ENCODE measurements around the gene TMED8. TPM values are rescaled to one million over a fixed set of nuclear protein-coding genes. Genes with fewer than 3 reads are reported as not detected.

Gene TMED8
- total and polyA plus RNA-seq, 7 donors: 1.8 to 15.3 (median 13.6) TPM

Other genes with a start within 250 kb of the TMED8 start
- 1 to 10 TPM in 2 of 4 donors, under 1 TPM in 2; 0.49 to 1.9 (median 1.0) TPM for gene ZDHHC22, start 235.3 kb downstream of the TMED8 start, total RNA-seq
- gene ZDHHC22, start 235.3 kb downstream of the TMED8 start, polyA plus RNA-seq: under 1 TPM in 1 of 3 donors, not detected in 2; 0.67 TPM
- gene TMEM63C, start 195.3 kb downstream of the TMED8 start, total RNA-seq: 1 to 10 TPM in 3 of 4 donors, under 1 TPM in 1; 0.28 to 2.1 (median 1.2) TPM
- 1 to 10 TPM; 1.8 to 6.5 (median 5.5) TPM for gene TMEM63C, start 195.3 kb downstream of the TMED8 start, polyA plus RNA-seq
- 1 to 10 TPM; 3.5 to 10.0 (median 9.5) TPM for gene NGB, start 105.9 kb downstream of the TMED8 start, total RNA-seq
- 1 to 10 TPM in 1 of 3 donors, not detected in 2; 1.9 TPM for gene NGB, start 105.9 kb downstream of the TMED8 start, polyA plus RNA-seq
- gene POMT2, start 56.2 kb downstream of the TMED8 start, total RNA-seq: 10 to 100 TPM; 10.5 to 21.0 (median 16.4) TPM
- gene POMT2, start 56.2 kb downstream of the TMED8 start, polyA plus RNA-seq: 10 to 100 TPM in 1 of 3 donors, 1 to 10 TPM in 2; 3.6 to 16.8 (median 5.1) TPM
- gene GSTZ1, start 56.1 kb downstream of the TMED8 start, total RNA-seq: 10 to 100 TPM in 1 of 4 donors, 1 to 10 TPM in 3; 5.4 to 20.7 (median 9.7) TPM
- gene GSTZ1, start 56.1 kb downstream of the TMED8 start, polyA plus RNA-seq: 10 to 100 TPM; 37.0 to 42.6 (median 42.3) TPM
- under 1 TPM; 0.16 to 0.55 (median 0.31) TPM for gene SAMD15, start 285 bp upstream of the TMED8 start, total RNA-seq
- under 1 TPM in 2 of 3 donors, not detected in 1; 0.23 to 0.36 TPM for gene SAMD15, start 285 bp upstream of the TMED8 start, polyA plus RNA-seq
- 1 to 10 TPM in 1 of 4 donors, under 1 TPM in 1, not detected in 2; 0.82 to 4.7 TPM for gene NOXRED1, start 46.4 kb upstream of the TMED8 start, total RNA-seq
- gene NOXRED1, start 46.4 kb upstream of the TMED8 start, polyA plus RNA-seq: under 1 TPM in 1 of 3 donors, not detected in 2; 0.19 TPM
- 10 to 100 TPM; 18.0 to 24.3 (median 22.8) TPM for gene VIPAS39, start 80.5 kb upstream of the TMED8 start, total RNA-seq
- 10 to 100 TPM; 12.0 to 14.6 (median 12.9) TPM for gene VIPAS39, start 80.5 kb upstream of the TMED8 start, polyA plus RNA-seq
- 100 to 1,000 TPM in 3 of 4 donors, 10 to 100 TPM in 1; 98.5 to 120 (median 104) TPM for gene AHSA1, start 81.0 kb upstream of the TMED8 start, total RNA-seq
- gene AHSA1, start 81.0 kb upstream of the TMED8 start, polyA plus RNA-seq: 100 to 1,000 TPM in 2 of 3 donors, 10 to 100 TPM in 1; 82.3 to 114 (median 100) TPM
- 1 to 10 TPM in 1 of 4 donors, under 1 TPM in 2, not detected in 1; 0.33 to 1.1 (median 0.36) TPM for gene ISM2, start 121.7 kb upstream of the TMED8 start, total RNA-seq
- gene ISM2, start 121.7 kb upstream of the TMED8 start, polyA plus RNA-seq: under 1 TPM in 1 of 3 donors, not detected in 2; 0.45 TPM
- gene SPTLC2, start 239.5 kb upstream of the TMED8 start, total RNA-seq: 10 to 100 TPM; 12.4 to 16.5 (median 15.5) TPM
- 10 to 100 TPM in 1 of 3 donors, 1 to 10 TPM in 2; 2.8 to 27.6 (median 3.0) TPM for gene SPTLC2, start 239.5 kb upstream of the TMED8 start, polyA plus RNA-seq

Data from sigmoid colon (tissue), 7 donors.